HG03159 (cell line): ENCODE data around the gene PLCXD3.

Source experiments
- ATAC-seq: cut with Tn5 transposase; IDR thresholded peaks from one replicate; pipeline ENCODE4 v1.9.1; 2021; ENCODE audit warnings: mild to moderate bottlenecking, moderate library complexity; ENCODE audit not compliant: unreplicated experiment

Gene PLCXD3

GRCh38 chr5:41291323-41291722, 219.1 kb downstream of the PLCXD3 start:
- ATAC-seq = no peak

- no peak for ATAC-seq
Measured at GRCh38 chr5:41290810-41291209, 219.6 kb downstream of the PLCXD3 start.

- ATAC-seq = no peak
Measured at GRCh38 chr5:41289970-41290464, 220.4 kb downstream of the PLCXD3 start.

- ATAC-seq = no peak
Measured at GRCh38 chr5:41286696-41287095, 223.7 kb downstream of the PLCXD3 start.

- no peak for ATAC-seq
Measured at GRCh38 chr5:41286165-41286564, 224.2 kb downstream of the PLCXD3 start.

GRCh38 chr5:41284938-41285337, 225.5 kb downstream of the PLCXD3 start:
- ATAC-seq = no peak

- no peak for ATAC-seq
Measured at GRCh38 chr5:41281215-41281810, 229.1 kb downstream of the PLCXD3 start.

GRCh38 chr5:41279040-41279439, 231.4 kb downstream of the PLCXD3 start:
- ATAC-seq = no peak

GRCh38 chr5:41277476-41278245, 232.7 kb downstream of the PLCXD3 start:
- ATAC-seq = no peak

GRCh38 chr5:41275813-41276512, 234.4 kb downstream of the PLCXD3 start:
- peak; percentile 65 for ATAC-seq

- peak; percentile 89 for ATAC-seq
Measured at GRCh38 chr5:41270423-41271251, 239.8 kb downstream of the PLCXD3 start.

- ATAC-seq = no peak
Measured at GRCh38 chr5:41268894-41269293, 241.5 kb downstream of the PLCXD3 start.

GRCh38 chr5:41266377-41266776, 244.0 kb downstream of the PLCXD3 start:
- no peak for ATAC-seq

GRCh38 chr5:41264019-41264418, 246.4 kb downstream of the PLCXD3 start:
- ATAC-seq = no peak

- ATAC-seq = no peak
Measured at GRCh38 chr5:41263335-41263734, 247.1 kb downstream of the PLCXD3 start.
